HEK293T (cell line): ENCODE results near the gene SDC4.

Source experiments
- BHLHE40 ChIP-seq: fragments of 450-650 bp; IDR thresholded peaks from 2 replicates; pipeline ENCODE4 v1.6.1; 2016; ENCODE audit warnings: mild to moderate bottlenecking, moderate library complexity, borderline replicate concordance
- ELF4 ChIP-seq: fragments of 450-650 bp; IDR thresholded peaks from 2 replicates; pipeline ENCODE4 v1.6.1; 2017; ENCODE audit warnings: antibody characterized with exemption
- FOXA1 ChIP-seq: fragments of 450-650 bp; IDR thresholded peaks from 2 replicates; pipeline ENCODE4 v1.6.1; 2016; ENCODE audit warnings: mild to moderate bottlenecking
- FOXM1 ChIP-seq: fragments of 450-650 bp; IDR thresholded peaks from 2 replicates; pipeline ENCODE4 v1.6.1; 2017; ENCODE audit warnings: mild to moderate bottlenecking, borderline replicate concordance
- LEF1 ChIP-seq: fragments of 450-650 bp; IDR thresholded peaks from 2 replicates; pipeline ENCODE4 v1.6.1; 2017; ENCODE audit warnings: mild to moderate bottlenecking, borderline replicate concordance
- NFRKB ChIP-seq: fragments of 450-650 bp; IDR thresholded peaks from 2 replicates; pipeline ENCODE4 v1.6.1; 2016; ENCODE audit warnings: mild to moderate bottlenecking, moderate library complexity
- SP1 ChIP-seq: fragments of 450-650 bp; IDR thresholded peaks from 2 replicates; pipeline ENCODE4 v1.6.1; 2017
- TARDBP ChIP-seq: fragments of 450-650 bp; IDR thresholded peaks from 2 replicates; pipeline ENCODE4 v1.6.1; 2016

DNA sequence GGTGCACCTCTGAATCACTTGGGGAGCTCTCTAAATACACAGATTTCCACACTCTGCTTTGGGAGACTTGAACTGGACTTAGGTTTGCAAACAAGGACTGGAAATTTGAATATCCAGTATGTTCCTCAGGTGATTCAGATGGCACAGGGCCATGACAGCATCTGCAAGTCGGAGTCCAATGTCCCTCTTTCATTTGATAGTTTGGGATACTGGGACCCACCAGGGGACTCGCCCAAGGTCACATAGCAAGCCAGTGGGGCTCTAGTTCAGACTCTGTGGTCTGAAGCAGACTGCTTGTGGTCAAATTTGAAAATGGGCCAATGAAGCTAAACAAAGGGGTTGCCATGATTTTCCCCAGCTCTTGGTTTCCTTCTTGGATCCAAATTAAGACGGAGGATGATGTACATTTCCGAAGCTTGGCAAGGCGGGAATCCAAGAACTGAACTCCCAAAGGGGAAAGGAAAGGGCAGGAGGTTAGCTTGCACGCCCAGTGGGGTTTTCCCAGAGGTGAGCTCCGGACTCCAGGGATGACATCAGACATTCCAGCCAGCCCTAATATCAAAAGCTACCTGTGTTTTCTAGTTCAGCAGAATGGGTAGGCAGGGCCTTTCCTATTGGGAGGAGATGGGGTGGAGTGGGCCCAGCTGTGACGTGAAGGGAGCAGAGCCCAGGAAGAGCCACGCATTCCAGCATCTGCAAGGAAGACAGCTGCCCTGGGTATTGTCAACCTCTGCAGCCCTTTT is 11.4 kb upstream of the SDC4 start:
- TF ChIP-seq NFRKB (no peak), BHLHE40 (no peak), LEF1 (no peak), SP1 (no peak), FOXM1 (no peak), TARDBP (no peak), ELF4 (no peak), FOXA1 (no peak)
